Fibroblast of lung (primary cell): ENCODE results near the gene RNLS. TPM values are rescaled to one million over a fixed set of nuclear protein-coding genes. Genes with fewer than 3 reads are reported as not detected.

ENCODE experiments used
- DNase-seq, 2 donors: peaks; one replicate each; pipeline versions ENCODE4 v3.0.0 to v3.0.0-alpha.2; 2010; ENCODE audit warnings: low read depth in 2 of 2
- H2AFZ ChIP-seq: 2 replicates; pipeline ENCODE4 v1.5.1; 2012; ENCODE audit warnings: low read length, control low read depth, inconsistent platforms
- H3K27ac ChIP-seq: 2 replicates; pipeline ENCODE4 v1.5.1; 2011; ENCODE audit warnings: low read length, control low read depth; ENCODE audit not compliant: insufficient read depth
- H3K27me3 ChIP-seq: 2 replicates; pipeline ENCODE4 v1.5.1; 2011; ENCODE audit warnings: mild to moderate bottlenecking, low read length; ENCODE audit not compliant: control insufficient read depth, insufficient read depth
- H3K36me3 ChIP-seq: 2 replicates; pipeline ENCODE4 v1.5.1; 2011; ENCODE audit warnings: low read length; ENCODE audit not compliant: control insufficient read depth, insufficient read depth
- H3K4me1 ChIP-seq: 2 replicates; pipeline ENCODE4 v1.5.1; 2011; ENCODE audit warnings: low read length; ENCODE audit not compliant: control insufficient read depth, insufficient read depth; ENCODE audit errors: extremely low read depth
- H3K4me2 ChIP-seq: 2 replicates; pipeline ENCODE4 v1.5.1; 2011; ENCODE audit warnings: low read length, control low read depth; ENCODE audit not compliant: insufficient read depth; ENCODE audit errors: extremely low read depth
- H3K4me3 ChIP-seq, 4 experiments: fragments of 200-600 bp in 1 of 4; sonication (generic) in 1 of 4; replicated peaks in 1 of 4; 2 replicates each; pipeline ENCODE4 v1.5.1; 2011 to 2016; ENCODE audit warnings: low read length in 4 of 4, low read depth in 3 of 4, mild to moderate bottlenecking in 3 of 4, control low read depth in 2 of 4, inconsistent platforms in 1 of 4, mixed read lengths in 1 of 4; ENCODE audit not compliant: insufficient read depth in 1 of 4; ENCODE audit errors: control extremely low read depth in 1 of 4
- H3K79me2 ChIP-seq: 2 replicates; pipeline ENCODE4 v1.5.1; 2012; ENCODE audit warnings: mild to moderate bottlenecking, low read length, inconsistent platforms; ENCODE audit not compliant: control insufficient read depth, insufficient read depth
- H3K9ac ChIP-seq: 2 replicates; pipeline ENCODE4 v1.5.1; 2011; ENCODE audit warnings: mild to moderate bottlenecking, low read length, control low read depth; ENCODE audit not compliant: insufficient read depth
- H3K9me3 ChIP-seq: 2 replicates; pipeline ENCODE4 v1.5.1; 2012; ENCODE audit warnings: low read depth, low read length; ENCODE audit not compliant: control insufficient read depth, insufficient read depth
- H4K20me1 ChIP-seq: 2 replicates; pipeline ENCODE4 v1.5.1; 2011; ENCODE audit warnings: low read length; ENCODE audit not compliant: control insufficient read depth, insufficient read depth; ENCODE audit errors: extremely low read depth
- EZH2 ChIP-seq: IDR thresholded peaks from 2 replicates; pipeline ENCODE4 v1.5.1; 2012; ENCODE audit warnings: low read length, control low read depth, mild to moderate bottlenecking; ENCODE audit errors: missing control alignments
- polyA plus RNA-seq, 2 donors: library from polyadenylated mRNA; depleted of rRNA in 1 of 2; stranded (reverse) in 1 of 2; unstranded in 1 of 2; fragments of >200 nt; gene quantifications; 2 replicates each; pipeline ENCODE4 v1.2.1, GENCODE V29; 2011 to 2012; ENCODE audit warnings: missing spikeins in 1 of 2
- total RNA-seq: library from RNA; depleted of rRNA; stranded (reverse); fragments of >200 nt; gene quantifications from 2 replicates; pipeline ENCODE4 v1.2.1, GENCODE V29; 2014
- TF ChIP-seq, protein P1 (sequence below), 2 donors: IDR thresholded peaks in 1 of 2; conservative IDR thresholded peaks in 1 of 2; 1 replicate in 1 of 2; 2 replicates in 1 of 2; pipeline ENCODE4 v1.5.1; 2011 to 2012; ENCODE audit warnings: low read length in 2 of 2, control low read depth in 1 of 2, inconsistent platforms in 1 of 2, low read depth in 1 of 2, mild to moderate bottlenecking in 1 of 2

Gene RNLS
- total and polyA plus RNA-seq, 2 donors (not counting 1 experiment from before 2014, with no cell fraction given), result 16.5 to 18.4 TPM

DNA sequence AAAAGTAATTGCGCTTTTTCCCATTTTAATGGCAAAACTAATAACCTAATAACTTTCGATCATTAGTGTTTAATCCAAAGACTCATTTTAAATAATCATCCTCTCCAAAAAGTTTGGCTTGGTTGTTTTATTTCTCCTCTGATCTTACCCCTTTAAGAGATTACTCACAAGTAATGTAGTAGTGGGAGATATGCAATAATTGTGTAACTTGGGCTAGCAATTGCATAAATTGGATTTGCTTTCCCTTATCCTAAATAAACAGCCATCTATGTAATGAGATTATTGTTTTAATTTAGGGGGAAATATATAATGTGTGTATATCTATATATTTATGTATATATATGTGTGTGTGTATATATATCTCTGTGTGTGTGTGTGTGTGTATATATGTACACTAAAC lies 82.5 kb downstream of the RNLS start:
- Histone ChIP-seq H3K4me1 (no peaks in the 10 kb centered on the region), H3K36me3 (no peaks in the 10 kb centered on the region), H3K9ac (no peak overlapping the region), H4K20me1 (no peaks in the 10 kb centered on the region), H2AFZ (no peak overlapping the region), H3K79me2 (no peaks in the 10 kb centered on the region), H3K27ac (no peak overlapping the region), H3K9me3 (no peaks in the 10 kb centered on the region), H3K4me3 (no peak overlapping the region), H3K27me3 (no peaks in the 10 kb centered on the region), H3K4me2 (no peak overlapping the region)
- DNase-seq, result peak in 1 of 2 donors; percentile 79
- TF ChIP-seq EZH2, result no peak
- TF ChIP-seq, protein P1, sequence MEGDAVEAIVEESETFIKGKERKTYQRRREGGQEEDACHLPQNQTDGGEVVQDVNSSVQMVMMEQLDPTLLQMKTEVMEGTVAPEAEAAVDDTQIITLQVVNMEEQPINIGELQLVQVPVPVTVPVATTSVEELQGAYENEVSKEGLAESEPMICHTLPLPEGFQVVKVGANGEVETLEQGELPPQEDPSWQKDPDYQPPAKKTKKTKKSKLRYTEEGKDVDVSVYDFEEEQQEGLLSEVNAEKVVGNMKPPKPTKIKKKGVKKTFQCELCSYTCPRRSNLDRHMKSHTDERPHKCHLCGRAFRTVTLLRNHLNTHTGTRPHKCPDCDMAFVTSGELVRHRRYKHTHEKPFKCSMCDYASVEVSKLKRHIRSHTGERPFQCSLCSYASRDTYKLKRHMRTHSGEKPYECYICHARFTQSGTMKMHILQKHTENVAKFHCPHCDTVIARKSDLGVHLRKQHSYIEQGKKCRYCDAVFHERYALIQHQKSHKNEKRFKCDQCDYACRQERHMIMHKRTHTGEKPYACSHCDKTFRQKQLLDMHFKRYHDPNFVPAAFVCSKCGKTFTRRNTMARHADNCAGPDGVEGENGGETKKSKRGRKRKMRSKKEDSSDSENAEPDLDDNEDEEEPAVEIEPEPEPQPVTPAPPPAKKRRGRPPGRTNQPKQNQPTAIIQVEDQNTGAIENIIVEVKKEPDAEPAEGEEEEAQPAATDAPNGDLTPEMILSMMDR (conservative IDR thresholded peaks at IDR 0.05 in 1 of 2, IDR thresholded peaks at IDR 0.05 in 1 of 2; ENCODE audit: low read depth in 1 of 2, low read length in 2 of 2), result no peak

- no peak overlapping the region for H2AFZ ChIP-seq
- no peak overlapping the region for H3K27ac ChIP-seq
- H3K4me1 ChIP-seq, result no peaks in the 10 kb centered on the region
- TF ChIP-seq EZH2, result no peak
- TF ChIP-seq, protein P1 (conservative IDR thresholded peaks at IDR 0.05 in 1 of 2, IDR thresholded peaks at IDR 0.05 in 1 of 2; ENCODE audit: low read depth in 1 of 2, low read length in 2 of 2), result no peak
- H3K36me3 ChIP-seq, result no peaks in the 10 kb centered on the region
- no peak overlapping the region for H3K4me3 ChIP-seq
- no peaks in the 10 kb centered on the region for H3K79me2 ChIP-seq
- H3K9ac ChIP-seq, result no peak overlapping the region
- DNase-seq, result peak; percentile 29 to 87
- H3K9me3 ChIP-seq, result no peaks in the 10 kb centered on the region
- no peak overlapping the region for H3K4me2 ChIP-seq
- no peaks in the 10 kb centered on the region for H3K27me3 ChIP-seq
- no peaks in the 10 kb centered on the region for H4K20me1 ChIP-seq
Measured at GRCh38 chr10:88499569-88500470, 83.3 kb downstream of the RNLS start.

GRCh38 chr10:88497913-88498312 lies 85.2 kb downstream of the RNLS start:
- H3K27ac ChIP-seq, result no peak overlapping the region
- no peaks in the 10 kb centered on the region for H3K4me1 ChIP-seq
- H3K27me3 ChIP-seq, result no peaks in the 10 kb centered on the region
- H3K9ac ChIP-seq, result no peak overlapping the region
- H3K36me3 ChIP-seq, result no peaks in the 10 kb centered on the region
- H3K79me2 ChIP-seq, result no peaks in the 10 kb centered on the region
- no peaks in the 10 kb centered on the region for H4K20me1 ChIP-seq
- DNase-seq, result peak in 1 of 2 donors; percentile 38
- TF ChIP-seq, protein P1 (conservative IDR thresholded peaks at IDR 0.05 in 1 of 2, IDR thresholded peaks at IDR 0.05 in 1 of 2; ENCODE audit: low read depth in 1 of 2, low read length in 2 of 2), result no peak
- TF ChIP-seq EZH2, result no peak
- no peaks in the 10 kb centered on the region for H3K9me3 ChIP-seq
- H3K4me2 ChIP-seq, result no peak overlapping the region
- H2AFZ ChIP-seq, result no peak overlapping the region
- no peak overlapping the region for H3K4me3 ChIP-seq
